PC-9 (cell line): Measurements from ENCODE around the gene HPS3.

Experiments used
- EZH2 ChIP-seq: fragments of 200-600 bp; sonication (generic); IDR thresholded peaks from 2 replicates; pipeline ENCODE4 v1.8.0; 2017; ENCODE audit warnings: antibody characterized with exemption, low read depth
- TF ChIP-seq, protein P1 (sequence below): fragments of 200-600 bp; sonication (generic); conservative IDR thresholded peaks from 2 replicates; pipeline ENCODE4 v1.6.1; 2017; ENCODE audit warnings: mixed run types, antibody characterized with exemption, mild to moderate bottlenecking, moderate library complexity

DNA sequence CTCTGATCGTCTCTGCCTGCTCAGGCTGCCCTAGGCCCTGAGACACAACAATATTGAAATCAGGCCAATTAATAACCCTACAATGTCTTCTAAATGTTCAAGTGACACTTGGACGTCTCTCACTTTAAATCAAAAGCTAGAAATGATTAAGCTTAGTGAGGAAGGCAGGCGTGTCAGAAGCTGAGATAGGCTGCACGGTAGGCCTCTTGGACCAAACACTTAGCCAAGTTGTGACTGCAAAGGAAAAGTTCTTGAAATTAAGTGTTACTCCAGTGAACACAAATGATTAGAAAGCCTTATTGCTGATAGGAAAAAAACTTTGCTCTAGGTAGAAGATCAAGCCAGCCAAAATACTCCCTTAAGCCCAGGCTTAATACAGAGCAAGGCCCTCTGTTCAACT, 2.2 kb downstream of the HPS3 start:
- no peak for TF ChIP-seq EZH2
- TF ChIP-seq, protein P1, sequence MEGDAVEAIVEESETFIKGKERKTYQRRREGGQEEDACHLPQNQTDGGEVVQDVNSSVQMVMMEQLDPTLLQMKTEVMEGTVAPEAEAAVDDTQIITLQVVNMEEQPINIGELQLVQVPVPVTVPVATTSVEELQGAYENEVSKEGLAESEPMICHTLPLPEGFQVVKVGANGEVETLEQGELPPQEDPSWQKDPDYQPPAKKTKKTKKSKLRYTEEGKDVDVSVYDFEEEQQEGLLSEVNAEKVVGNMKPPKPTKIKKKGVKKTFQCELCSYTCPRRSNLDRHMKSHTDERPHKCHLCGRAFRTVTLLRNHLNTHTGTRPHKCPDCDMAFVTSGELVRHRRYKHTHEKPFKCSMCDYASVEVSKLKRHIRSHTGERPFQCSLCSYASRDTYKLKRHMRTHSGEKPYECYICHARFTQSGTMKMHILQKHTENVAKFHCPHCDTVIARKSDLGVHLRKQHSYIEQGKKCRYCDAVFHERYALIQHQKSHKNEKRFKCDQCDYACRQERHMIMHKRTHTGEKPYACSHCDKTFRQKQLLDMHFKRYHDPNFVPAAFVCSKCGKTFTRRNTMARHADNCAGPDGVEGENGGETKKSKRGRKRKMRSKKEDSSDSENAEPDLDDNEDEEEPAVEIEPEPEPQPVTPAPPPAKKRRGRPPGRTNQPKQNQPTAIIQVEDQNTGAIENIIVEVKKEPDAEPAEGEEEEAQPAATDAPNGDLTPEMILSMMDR = no peak
